Keratinocyte (primary cell): ENCODE results near the gene SSH3.

Experiments used
- EZH2 ChIP-seq: IDR thresholded peaks from one replicate; pipeline ENCODE4 v1.6.1; 2012; ENCODE audit warnings: inconsistent platforms, mild to moderate bottlenecking, low read length, moderate library complexity
- TF ChIP-seq, protein P1 (sequence below), 3 experiments: IDR thresholded peaks in 1 of 3; conservative IDR thresholded peaks in 1 of 3; optimal IDR thresholded peaks in 1 of 3; 2 replicates in 2 of 3; 3 replicates in 1 of 3; pipeline versions ENCODE3 to v1.5.1; 2011; ENCODE audit warnings: low read length in 3 of 3, mild to moderate bottlenecking in 3 of 3, moderate library complexity in 2 of 3, control low read depth in 1 of 3, inconsistent platforms in 1 of 3; ENCODE audit not compliant: insufficient read depth in 2 of 3; ENCODE audit errors: extremely low read depth in 1 of 3

DNA sequence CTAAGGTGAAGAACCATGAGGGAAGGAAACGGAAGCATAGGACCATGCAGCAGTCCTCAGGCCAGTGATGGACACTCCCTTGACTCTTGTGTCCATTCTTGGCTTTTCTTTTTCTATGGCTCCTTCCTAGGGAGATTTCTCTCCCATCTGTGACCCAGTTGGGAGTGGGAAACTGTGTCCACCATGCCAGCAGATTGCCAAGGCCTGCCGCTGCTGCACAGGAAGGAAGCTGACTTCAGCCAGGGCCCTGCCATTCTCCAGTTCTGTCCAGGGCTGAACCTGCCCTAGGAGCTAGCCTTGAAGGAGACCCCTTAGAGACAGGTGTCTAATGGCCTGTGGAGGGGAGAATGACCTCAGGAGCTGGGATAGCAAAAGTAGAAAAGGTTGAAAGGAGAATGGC is 17.4 kb downstream of the SSH3 start:
- TF ChIP-seq, protein P1, sequence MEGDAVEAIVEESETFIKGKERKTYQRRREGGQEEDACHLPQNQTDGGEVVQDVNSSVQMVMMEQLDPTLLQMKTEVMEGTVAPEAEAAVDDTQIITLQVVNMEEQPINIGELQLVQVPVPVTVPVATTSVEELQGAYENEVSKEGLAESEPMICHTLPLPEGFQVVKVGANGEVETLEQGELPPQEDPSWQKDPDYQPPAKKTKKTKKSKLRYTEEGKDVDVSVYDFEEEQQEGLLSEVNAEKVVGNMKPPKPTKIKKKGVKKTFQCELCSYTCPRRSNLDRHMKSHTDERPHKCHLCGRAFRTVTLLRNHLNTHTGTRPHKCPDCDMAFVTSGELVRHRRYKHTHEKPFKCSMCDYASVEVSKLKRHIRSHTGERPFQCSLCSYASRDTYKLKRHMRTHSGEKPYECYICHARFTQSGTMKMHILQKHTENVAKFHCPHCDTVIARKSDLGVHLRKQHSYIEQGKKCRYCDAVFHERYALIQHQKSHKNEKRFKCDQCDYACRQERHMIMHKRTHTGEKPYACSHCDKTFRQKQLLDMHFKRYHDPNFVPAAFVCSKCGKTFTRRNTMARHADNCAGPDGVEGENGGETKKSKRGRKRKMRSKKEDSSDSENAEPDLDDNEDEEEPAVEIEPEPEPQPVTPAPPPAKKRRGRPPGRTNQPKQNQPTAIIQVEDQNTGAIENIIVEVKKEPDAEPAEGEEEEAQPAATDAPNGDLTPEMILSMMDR (optimal IDR thresholded peaks at IDR 0.05 in 1 of 3, IDR thresholded peaks at IDR 0.05 in 1 of 3, conservative IDR thresholded peaks at IDR 0.05 in 1 of 3; ENCODE audit: extremely low read depth in 1 of 3, insufficient read depth in 2 of 3, low read length in 3 of 3) = no peak
- no peak for TF ChIP-seq EZH2
